ENCODE results near the gene ZBTB12. TPM values are rescaled to one million over a fixed set of nuclear protein-coding genes. Genes with fewer than 3 reads are reported as not detected.

The ZBTB12 gene
- total RNA-seq, 2 donors from 2014 or later, result 0.47 to 0.52 TPM

GRCh38 chr6:31928672-31928939, 26.7 kb upstream of the ZBTB12 start:
- Histone ChIP-seq H3K36me3 (no peaks in the 10 kb centered on the region), H3K27me3 (no peaks in the 10 kb centered on the region), H3K9me3 (no peaks in the 10 kb centered on the region), H3K27ac (no peak overlapping the region), H3K4me1 (no peaks in the 10 kb centered on the region), H3K4me3 (no peak overlapping the region)
- DNase-seq (ENCODE audit: low spot score), result no peak
- no peak for TF ChIP-seq CTCF (IDR thresholded peaks at IDR 0.05)

DNA sequence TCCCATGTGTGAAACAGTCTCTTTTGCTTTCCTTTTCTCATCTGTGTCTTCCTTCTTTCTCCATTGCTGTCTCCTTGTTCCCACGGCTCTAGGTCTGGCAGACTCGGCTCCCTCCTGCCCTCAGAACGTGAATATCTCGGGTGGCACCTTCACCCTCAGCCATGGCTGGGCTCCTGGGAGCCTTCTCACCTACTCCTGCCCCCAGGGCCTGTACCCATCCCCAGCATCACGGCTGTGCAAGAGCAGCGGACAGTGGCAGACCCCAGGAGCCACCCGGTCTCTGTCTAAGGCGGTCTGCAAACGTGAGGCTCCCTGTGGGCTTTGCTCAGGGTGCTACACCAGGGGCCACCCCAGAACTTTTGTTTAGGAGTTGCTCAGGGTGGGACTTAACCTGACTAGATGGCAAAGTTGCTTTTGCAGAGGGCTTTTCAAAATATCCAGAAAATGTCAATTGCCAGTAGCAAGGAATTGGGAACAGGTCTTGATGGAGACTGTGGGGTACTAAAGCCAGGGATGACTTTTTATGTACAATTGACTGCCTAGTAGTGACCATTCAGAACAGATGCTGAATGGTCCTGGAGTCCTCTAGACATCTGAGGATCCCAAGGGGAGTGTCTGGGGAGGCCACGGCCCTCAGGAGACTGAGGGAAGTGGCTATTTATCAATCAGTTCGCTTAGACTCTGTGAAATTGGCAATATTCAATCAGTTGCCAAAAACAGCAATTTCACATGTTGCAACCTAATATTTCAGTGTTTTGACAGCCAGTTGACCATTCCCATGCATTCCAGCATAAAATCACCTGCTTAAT, 26.2 kb upstream of the ZBTB12 start:
- H3K36me3 ChIP-seq, result no peaks in the 10 kb centered on the region
- no peak for DNase-seq (ENCODE audit: low spot score)
- H3K4me3 ChIP-seq, result peak overlapping the region in 1 of 2 donors; percentile 16
- no peak overlapping the region for H3K27ac ChIP-seq
- H3K4me1 ChIP-seq, result no peaks in the 10 kb centered on the region
- no peaks in the 10 kb centered on the region for H3K27me3 ChIP-seq
- no peak for TF ChIP-seq CTCF (IDR thresholded peaks at IDR 0.05)
- H3K9me3 ChIP-seq, result no peaks in the 10 kb centered on the region

GRCh38 chr6:31927242-31927862, 25.5 kb upstream of the ZBTB12 start, which contains the start of gene C2:
Gene C2 (plus strand): TSS chr6:31927717. CDS start chr6:31927753, 36 bp downstream.
- DNase-seq (ENCODE audit: low spot score), result no peak
- H3K9me3 ChIP-seq, result no peaks in the 10 kb centered on the region
- no peaks in the 10 kb centered on the region for H3K4me1 ChIP-seq
- H3K27ac ChIP-seq, result no peak within 1 kb of the TSS
- H3K27me3 ChIP-seq, result no peaks in the 10 kb centered on the region
- H3K36me3 ChIP-seq, result no peaks in the 10 kb centered on the region
- peak within 1 kb of the TSS in 1 of 2 donors; percentile 16 for H3K4me3 ChIP-seq
- no peak for TF ChIP-seq CTCF (IDR thresholded peaks at IDR 0.05)

DNA sequence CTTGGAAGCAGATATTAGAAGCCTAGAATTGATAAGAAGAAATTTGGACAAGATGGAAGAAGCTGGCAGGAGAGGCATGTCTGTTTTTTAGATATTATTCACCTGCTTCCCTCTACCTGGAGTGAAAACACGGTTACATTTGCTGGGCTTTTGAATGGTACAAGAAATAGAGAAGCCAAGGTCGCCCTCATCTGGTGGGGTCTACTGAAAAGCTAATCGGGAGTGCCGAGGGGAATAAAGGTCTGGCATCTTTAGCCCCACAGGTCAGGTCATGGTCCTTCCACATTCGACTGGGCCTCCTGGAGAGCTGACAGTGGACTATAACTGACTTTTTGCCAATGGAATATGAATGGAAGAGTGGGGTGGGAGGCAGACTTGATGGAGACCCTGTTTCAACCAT, 21.1 kb upstream of the ZBTB12 start:
- Histone ChIP-seq H3K4me1 (no peaks in the 10 kb centered on the region), H3K4me3 (no peak overlapping the region), H3K9me3 (no peaks in the 10 kb centered on the region), H3K27me3 (no peaks in the 10 kb centered on the region), H3K27ac (no peak overlapping the region), H3K36me3 (no peaks in the 10 kb centered on the region)
- TF ChIP-seq CTCF (IDR thresholded peaks at IDR 0.05), result no peak
- no peak for DNase-seq (ENCODE audit: low spot score)

- no peak for TF ChIP-seq CTCF (IDR thresholded peaks at IDR 0.05)
- Histone ChIP-seq H3K4me3 (no peak overlapping the region), H3K27me3 (no peaks in the 10 kb centered on the region), H3K36me3 (no peaks in the 10 kb centered on the region), H3K27ac (no peak overlapping the region), H3K4me1 (no peaks in the 10 kb centered on the region), H3K9me3 (no peaks in the 10 kb centered on the region)
- no peak for DNase-seq (ENCODE audit: low spot score)
Measured at GRCh38 chr6:31920811-31921210, 18.9 kb upstream of the ZBTB12 start.

All from right atrium auricular region (tissue), 2 donors.